GM18526 (cell line): Measurements from ENCODE around the gene SLC1A1.

Experiments used
- POLR2A ChIP-seq: IDR thresholded peaks from 3 replicates; pipeline ENCODE4 v1.6.1; 2011; ENCODE audit not compliant: insufficient read length; ENCODE audit errors: extremely low read depth

The SLC1A1 gene

GRCh38 chr9:4604678-4605095 is 114.4 kb downstream of the SLC1A1 start:
- no peak for TF ChIP-seq POLR2A

DNA sequence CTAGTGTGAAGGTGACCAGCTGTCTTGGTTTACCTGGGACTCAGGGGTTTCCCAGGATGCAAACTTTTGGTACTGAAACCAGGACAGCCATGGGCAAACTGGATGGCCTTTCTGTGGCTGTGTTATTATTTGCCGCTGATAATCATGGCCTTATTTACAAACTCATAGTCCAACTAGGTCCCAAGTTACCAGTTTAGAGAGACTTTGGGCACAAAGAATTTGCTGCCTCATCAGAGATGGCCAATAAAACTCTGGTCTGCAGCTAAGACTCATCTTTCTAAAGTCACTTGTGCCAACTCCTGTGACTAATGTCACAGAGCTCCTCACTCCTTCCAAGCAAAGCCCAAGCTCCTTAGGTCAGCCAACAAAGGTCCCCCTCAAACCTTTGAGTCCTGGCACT is 124.4 kb downstream of the SLC1A1 start:
- no peak for TF ChIP-seq POLR2A

GRCh38 chr9:4615251-4615650 is 125.0 kb downstream of the SLC1A1 start:
- TF ChIP-seq POLR2A = no peak

- TF ChIP-seq POLR2A = no peak
These were observed 125.5 kb downstream of the SLC1A1 start for GRCh38 chr9:4615778-4616177.

- no peak for TF ChIP-seq POLR2A
These were observed 127.5 kb downstream of the SLC1A1 start for GRCh38 chr9:4617752-4618151.

DNA sequence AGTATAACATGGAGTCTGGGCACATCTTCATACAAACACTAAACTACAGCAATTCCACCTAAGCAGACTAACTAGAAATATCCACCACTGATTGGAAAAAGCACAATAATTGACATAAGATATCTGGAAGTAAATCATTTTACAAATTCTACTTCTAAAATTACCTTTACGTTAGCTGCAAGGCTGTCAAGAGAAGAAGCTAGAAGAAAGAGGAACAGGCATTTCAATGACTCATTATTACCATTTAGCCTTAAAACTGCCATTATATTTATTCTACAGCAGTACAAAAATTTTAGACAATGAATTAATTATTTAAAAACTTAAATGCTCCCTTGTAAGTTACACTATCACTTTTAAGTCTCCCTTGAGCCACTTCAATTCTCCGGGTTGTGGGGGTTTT is 128.4 kb downstream of the SLC1A1 start:
- TF ChIP-seq POLR2A = no peak

DNA sequence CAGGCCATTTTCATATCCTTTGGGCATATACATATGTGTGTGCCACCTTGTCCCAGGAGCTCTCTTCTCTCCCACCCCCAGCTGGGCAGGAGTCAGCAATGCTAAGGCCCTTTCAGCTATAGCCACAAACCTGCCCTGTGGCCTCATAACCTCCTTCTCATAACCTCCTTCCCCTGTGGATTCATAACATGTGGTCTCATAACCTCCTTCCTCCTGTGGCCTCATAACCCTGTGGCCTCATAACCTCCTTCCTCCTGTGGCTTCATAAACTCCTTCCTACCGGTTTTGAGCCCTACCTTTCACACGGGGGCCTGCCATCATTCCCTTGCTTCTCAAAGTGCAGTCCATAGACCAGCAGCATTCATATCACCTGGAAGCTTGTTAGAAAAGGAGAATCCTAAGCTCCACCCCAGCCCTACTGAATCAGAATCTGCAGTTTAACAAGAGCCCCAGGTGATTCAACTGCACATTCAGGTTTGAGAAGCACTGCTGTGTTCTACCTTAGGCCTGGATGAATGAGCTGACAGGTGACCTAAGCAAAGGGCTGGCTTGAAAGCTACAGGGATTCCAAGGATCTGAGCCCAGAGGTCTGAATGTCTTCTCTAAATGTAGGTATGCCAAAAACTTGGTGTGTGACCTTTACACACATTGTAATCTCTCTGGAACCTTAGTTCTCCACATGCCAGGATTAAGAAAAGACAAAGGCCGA is 129.9 kb downstream of the SLC1A1 start:
- TF ChIP-seq POLR2A = no peak

GRCh38 chr9:4620881-4621555 is 130.8 kb downstream of the SLC1A1 start:
- no peak for TF ChIP-seq POLR2A

GRCh38 chr9:4622016-4622415 is 131.7 kb downstream of the SLC1A1 start:
- no peak for TF ChIP-seq POLR2A

- TF ChIP-seq POLR2A = no peak
These were observed 140.6 kb downstream of the SLC1A1 start for GRCh38 chr9:4630836-4631235.
